Measurements from ENCODE around the gene MAPKBP1.
A peak's percentile ranks its signal among the peaks of the same experiment; 100 is the strongest.
"Not testable (repeated sequence)": the region's sequence is repeated elsewhere in the genome, so short reads cannot be mapped to it uniquely, and the experiment has no call there.

Gene MAPKBP1

GRCh38 chr15:41774062-41774881 lies at the start of gene MAPKBP1:
MAPKBP1 (plus strand) TSS chr15:41774484; CDS start chr15:41775276, 792 bp downstream.
- DNase-seq (ENCODE audit: insufficient read length, low spot score) = peak; percentile 93
- peak; percentile 94 for FAIRE-seq

- no peak for FAIRE-seq
These were observed 47.1 kb upstream of the MAPKBP1 start for GRCh38 chr15:41727143-41727542.

GRCh38 chr15:41728061-41728460 lies 46.2 kb upstream of the MAPKBP1 start:
- not testable (repeated sequence) for DNase-seq (ENCODE audit: insufficient read length, low spot score); FAIRE-seq

More at GRCh38 chr15:41727143-41727542, 47.1 kb upstream of the MAPKBP1 start:
- no peak for DNase-seq (ENCODE audit: insufficient read length, low spot score)

GRCh38 chr15:41730543-41730942 lies 43.7 kb upstream of the MAPKBP1 start:
- FAIRE-seq (no peak), DNase-seq (ENCODE audit: insufficient read length, low spot score) (no peak)

- DNase-seq (ENCODE audit: insufficient read length, low spot score) = no peak
- no peak for FAIRE-seq
These were observed 41.8 kb upstream of the MAPKBP1 start for GRCh38 chr15:41732483-41732882.

- FAIRE-seq = no peak
- DNase-seq (ENCODE audit: insufficient read length, low spot score) = no peak
These were observed 40.2 kb upstream of the MAPKBP1 start for GRCh38 chr15:41734079-41734478.

- FAIRE-seq = no peak
These were observed 39.2 kb upstream of the MAPKBP1 start for GRCh38 chr15:41735046-41735445.

GRCh38 chr15:41735492-41735891 lies 38.8 kb upstream of the MAPKBP1 start:
- not testable (repeated sequence) for DNase-seq (ENCODE audit: insufficient read length, low spot score); FAIRE-seq

More at GRCh38 chr15:41735046-41735445, 39.2 kb upstream of the MAPKBP1 start:
- DNase-seq (ENCODE audit: insufficient read length, low spot score) = no peak

- FAIRE-seq = no peak
- peak; percentile 5 for DNase-seq (ENCODE audit: insufficient read length, low spot score)
These were observed 27.5 kb upstream of the MAPKBP1 start for GRCh38 chr15:41746802-41747201.

- DNase-seq (ENCODE audit: insufficient read length, low spot score) (no peak), FAIRE-seq (no peak)
These were observed 18.1 kb upstream of the MAPKBP1 start for GRCh38 chr15:41756198-41756597.

- DNase-seq (ENCODE audit: insufficient read length, low spot score) = peak; percentile 65
- no peak for FAIRE-seq
These were observed 1.5 kb upstream of the MAPKBP1 start for GRCh38 chr15:41772720-41773331.

- FAIRE-seq (no peak), DNase-seq (ENCODE audit: insufficient read length, low spot score) (no peak)
These were observed 954 bp upstream of the MAPKBP1 start for GRCh38 chr15:41773332-41773728.

- no peak for DNase-seq (ENCODE audit: insufficient read length, low spot score)
- FAIRE-seq = no peak
These were observed 589 bp upstream of the MAPKBP1 start for GRCh38 chr15:41773729-41774061.

- FAIRE-seq (no peak), DNase-seq (ENCODE audit: insufficient read length, low spot score) (no peak)
These were observed 666 bp downstream of the MAPKBP1 start for GRCh38 chr15:41774882-41775417.

GRCh38 chr15:41775651-41776050 lies 1.4 kb downstream of the MAPKBP1 start:
- no peak for DNase-seq (ENCODE audit: insufficient read length, low spot score)

GRCh38 chr15:41777421-41777973 lies 3.2 kb downstream of the MAPKBP1 start:
- FAIRE-seq (no peak), DNase-seq (ENCODE audit: insufficient read length, low spot score) (no peak)

More at GRCh38 chr15:41775651-41776050, 1.4 kb downstream of the MAPKBP1 start:
- FAIRE-seq = no peak

- no peak for FAIRE-seq
These were observed 4.2 kb downstream of the MAPKBP1 start for GRCh38 chr15:41778521-41778920.

GRCh38 chr15:41779662-41780157 lies 5.4 kb downstream of the MAPKBP1 start:
- DNase-seq (ENCODE audit: insufficient read length, low spot score) (no peak), FAIRE-seq (no peak)

More at GRCh38 chr15:41778521-41778920, 4.2 kb downstream of the MAPKBP1 start:
- DNase-seq (ENCODE audit: insufficient read length, low spot score) = no peak

GRCh38 chr15:41780266-41780665 lies 6.0 kb downstream of the MAPKBP1 start:
- FAIRE-seq (no peak), DNase-seq (ENCODE audit: insufficient read length, low spot score) (no peak)

- FAIRE-seq (no peak), DNase-seq (ENCODE audit: insufficient read length, low spot score) (no peak)
These were observed 6.4 kb downstream of the MAPKBP1 start for GRCh38 chr15:41780727-41781126.

Data from HTR-8/SVneo (cell line).